GM23338 (cell line): ENCODE measurements around the gene RIOK1. TPM values are rescaled to one million over a fixed set of nuclear protein-coding genes. Genes with fewer than 3 reads are reported as not detected.
A peak's percentile ranks its signal among the peaks of the same experiment; 100 is the strongest.

Experiments used
- ATAC-seq: fragments of 200-7000 bp; cut with Tn5 transposase; 3 replicates; pipeline ENCODE4 v1.9.1; 2020
- DNase-seq: peaks from one replicate; pipeline ENCODE4 v3.0.0-alpha.2; 2015; ENCODE audit warnings: low spot score
- H2AFZ ChIP-seq: fragments of 200-600 bp; sonication (generic); 2 replicates; pipeline ENCODE4 v1.8.0; 2016; ENCODE audit warnings: antibody characterized with exemption, mild to moderate bottlenecking, moderate library complexity
- H3F3A ChIP-seq: fragments of 200-600 bp; sonication (generic); replicated peaks from 2 replicates; pipeline ENCODE4 v1.8.0; 2017; ENCODE audit warnings: antibody characterized with exemption, mixed run types, low read depth
- H3K27ac ChIP-seq: fragments of 200-600 bp; sonication (generic); 2 replicates; pipeline ENCODE4 v1.6.1; 2016; ENCODE audit warnings: low read depth
- H3K27me3 ChIP-seq: fragments of 200-600 bp; sonication (generic); 2 replicates; pipeline ENCODE4 v1.8.0; 2016; ENCODE audit warnings: mild to moderate bottlenecking, mixed run types, moderate library complexity; ENCODE audit not compliant: insufficient read depth
- H3K36me3 ChIP-seq: fragments of 200-600 bp; sonication (generic); 2 replicates; pipeline ENCODE4 v1.8.0; 2016; ENCODE audit warnings: mild to moderate bottlenecking; ENCODE audit not compliant: insufficient read depth
- H3K4me1 ChIP-seq: fragments of 200-600 bp; sonication (generic); 2 replicates; pipeline ENCODE4 v1.8.0; 2016; ENCODE audit warnings: mild to moderate bottlenecking, moderate library complexity; ENCODE audit not compliant: insufficient read depth
- H3K4me2 ChIP-seq: fragments of 200-600 bp; sonication (generic); 2 replicates; pipeline ENCODE4 v1.7.1; 2017; ENCODE audit warnings: mixed run types
- H3K4me3 ChIP-seq: fragments of 200-600 bp; sonication (generic); 2 replicates; pipeline ENCODE4 v1.6.1; 2016; ENCODE audit warnings: mixed run types
- H3K79me2 ChIP-seq: fragments of 200-600 bp; sonication (generic); replicated peaks from 2 replicates; pipeline ENCODE4 v1.8.0; 2017; ENCODE audit warnings: mild to moderate bottlenecking; ENCODE audit not compliant: insufficient read depth
- H3K9me2 ChIP-seq: fragments of 200-600 bp; sonication (generic); 2 replicates; pipeline ENCODE4 v1.8.0; 2017; ENCODE audit not compliant: insufficient read depth
- H4K20me1 ChIP-seq: fragments of 200-600 bp; sonication (generic); replicated peaks from 2 replicates; pipeline ENCODE4 v1.8.0; 2017; ENCODE audit warnings: mild to moderate bottlenecking; ENCODE audit not compliant: insufficient read depth
- H3K27ac Mint-ChIP-seq: 2 replicates; pipeline ENCODE4 v1.8.0; 2020; ENCODE audit warnings: inconsistent platforms, mild to moderate bottlenecking, moderate library complexity, mixed read lengths
- H3K27me3 Mint-ChIP-seq: 3 replicates; pipeline ENCODE4 v1.8.0; 2022; ENCODE audit warnings: low read depth, mild to moderate bottlenecking, moderate library complexity, mixed read lengths, inconsistent platforms; ENCODE audit not compliant: insufficient read depth, poor library complexity
- H3K36me3 Mint-ChIP-seq: 3 replicates; pipeline ENCODE4 v1.8.0; 2021; ENCODE audit warnings: low read depth, mild to moderate bottlenecking, inconsistent platforms, moderate library complexity, mixed read lengths
- H3K4me1 Mint-ChIP-seq: 3 replicates; pipeline ENCODE4 v1.8.0; 2020; ENCODE audit warnings: mild to moderate bottlenecking, inconsistent platforms, mixed read lengths
- H3K4me3 Mint-ChIP-seq: 3 replicates; pipeline ENCODE4 v1.8.0; 2021; ENCODE audit warnings: moderate library complexity, mild to moderate bottlenecking, inconsistent platforms, mixed read lengths
- H3K9me3 Mint-ChIP-seq: 3 replicates; pipeline ENCODE4 v1.8.0; 2020; ENCODE audit warnings: moderate library complexity, mild to moderate bottlenecking, inconsistent platforms, mixed read lengths
- EZH2 ChIP-seq: fragments of 200-600 bp; sonication (generic); IDR thresholded peaks from one replicate; pipeline ENCODE4 v1.8.0; 2017; ENCODE audit warnings: antibody characterized with exemption, mild to moderate bottlenecking, low read depth; ENCODE audit not compliant: unreplicated experiment
- EZH2phosphoT487 ChIP-seq: fragments of 200-600 bp; sonication (generic); IDR thresholded peaks from one replicate; pipeline ENCODE4 v1.8.1; 2018; ENCODE audit warnings: antibody characterized with exemption; ENCODE audit not compliant: unreplicated experiment
- JUNB ChIP-seq: IDR thresholded peaks from one replicate; pipeline ENCODE4 v1.6.1; 2016; ENCODE audit warnings: antibody characterized with exemption; ENCODE audit not compliant: unreplicated experiment
- NANOG ChIP-seq: IDR thresholded peaks from 2 replicates; pipeline ENCODE4 v1.6.1; 2016; ENCODE audit warnings: antibody characterized with exemption, borderline replicate concordance
- POLR2AphosphoS5 ChIP-seq: IDR thresholded peaks from 2 replicates; pipeline ENCODE4 v1.6.1; 2016; ENCODE audit warnings: antibody characterized with exemption, low read depth
- STAT1 ChIP-seq: IDR thresholded peaks from one replicate; pipeline ENCODE4 v1.6.1; 2016; ENCODE audit warnings: antibody characterized with exemption; ENCODE audit not compliant: unreplicated experiment
- ZNF114 ChIP-seq: fragments of 250-450 bp; sonication (Bioruptor Pico); IDR thresholded peaks from 2 replicates; pipeline ENCODE4 v1.5.0; 2020; ENCODE audit warnings: mild to moderate bottlenecking, moderate library complexity
- ZNF331 ChIP-seq: fragments of 250-450 bp; sonication (Bioruptor Pico); IDR thresholded peaks from 2 replicates; pipeline ENCODE4 v1.5.0; 2020; ENCODE audit warnings: low read depth, mild to moderate bottlenecking, moderate library complexity
- polyA plus RNA-seq: library from polyadenylated mRNA; unstranded; fragments of >200 nt; fragmentation: Nextera tagmentation; extraction: Ambion mirVana; gene quantifications from 2 replicates; pipeline ENCODE4 v1.2.1, GENCODE V29; 2016
- total RNA-seq: library from RNA; depleted of rRNA; stranded (reverse); fragments of >200 nt; shearing (Covaris generic); gene quantifications from 2 replicates; pipeline ENCODE4 v1.2.3, GENCODE V29; 2014
- TF ChIP-seq, protein P1 (sequence below), 2 experiments: fragments of 200-600 bp in 1 of 2; sonication (generic) in 1 of 2; conservative IDR thresholded peaks; 2 replicates each; pipeline versions ENCODE4 v1.5.1 to v1.6.1; 2016 to 2017; ENCODE audit warnings: antibody characterized with exemption in 2 of 2, low read depth in 2 of 2, mild to moderate bottlenecking in 2 of 2, moderate library complexity in 1 of 2
- TF ChIP-seq, protein P2 (sequence below): IDR thresholded peaks from one replicate; pipeline ENCODE4 v1.6.1; 2018; ENCODE audit warnings: antibody characterized with exemption; ENCODE audit not compliant: unreplicated experiment

The RIOK1 gene
- total and polyA plus RNA-seq, 2 experiments from 2014 or later: 15.5 to 34.3 TPM

DNA sequence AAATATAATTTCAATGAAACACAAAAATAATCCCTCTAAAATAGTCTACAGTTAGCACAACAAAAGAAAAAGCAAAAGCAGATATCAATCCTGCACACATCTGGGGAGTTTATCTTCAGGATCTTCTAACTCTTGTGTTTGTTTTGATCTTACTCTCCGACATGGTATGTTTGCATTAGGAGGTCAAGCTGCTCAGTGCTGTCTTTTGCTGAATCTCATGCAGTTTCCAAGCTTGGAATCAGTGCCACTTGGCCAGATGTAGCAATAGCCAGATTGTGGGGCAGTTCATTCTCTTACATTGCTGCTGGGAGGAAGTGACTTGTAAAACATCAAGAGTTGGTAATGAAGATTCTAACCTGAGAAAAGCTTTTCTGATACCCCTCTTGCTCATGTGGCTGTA is 29.5 kb downstream of the RIOK1 start (continued):
- no peak for TF ChIP-seq EZH2

DNA sequence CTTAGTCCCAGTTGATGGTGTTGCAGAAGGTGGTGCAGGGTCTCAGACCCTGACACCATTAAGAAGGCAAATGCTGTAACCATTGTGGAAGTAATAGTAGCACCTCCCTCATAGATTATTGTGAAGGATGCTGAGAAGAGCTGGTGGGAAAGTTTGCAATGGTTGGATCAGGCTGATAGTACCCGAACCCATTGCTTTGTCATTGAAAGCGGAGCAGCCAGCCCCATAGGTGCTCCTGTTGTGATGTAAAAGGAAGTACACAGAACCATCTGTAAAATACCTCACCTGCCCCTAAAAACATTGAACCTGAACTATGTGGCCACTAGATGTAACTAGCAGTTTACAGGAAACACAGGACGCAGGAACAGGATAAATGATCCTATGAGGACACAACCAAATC is 31.5 kb downstream of the RIOK1 start:
- Mint-ChIP-seq H3K27me3 (no peaks in the 10 kb centered on the region), H3K4me1 (peaks cover 12% of the 10 kb centered on the region; the same call in 2 of the 3 replicates), H3K9me3 (no peaks in the 10 kb centered on the region; the same call in 2 of the 3 replicates), H3K36me3 (peaks cover 21% of the 10 kb centered on the region; the same call in 2 of the 3 replicates), H3K27ac (peak overlapping the region; percentile 57; the same call in 1 of the 2 replicates), H3K4me3 (no peak overlapping the region)
- Histone ChIP-seq H3K79me2 (no peaks in the 10 kb centered on the region), H4K20me1 (no peaks in the 10 kb centered on the region), H2AFZ (no peak overlapping the region), H3K4me1 (peaks cover 14% of the 10 kb centered on the region), H3K27me3 (no peaks in the 10 kb centered on the region), H3K4me3 (no peak overlapping the region), H3F3A (no peaks in the 10 kb centered on the region), H3K36me3 (peaks cover 23% of the 10 kb centered on the region; the same call in 1 of the 2 replicates), H3K4me2 (peak overlapping the region; percentile 37), H3K27ac (peak overlapping the region; percentile 73; the same call in 1 of the 2 replicates), H3K9me2 (no peaks in the 10 kb centered on the region)
- ATAC-seq (peak; percentile 88), DNase-seq (peak; percentile 35)
- TF ChIP-seq, protein P1, sequence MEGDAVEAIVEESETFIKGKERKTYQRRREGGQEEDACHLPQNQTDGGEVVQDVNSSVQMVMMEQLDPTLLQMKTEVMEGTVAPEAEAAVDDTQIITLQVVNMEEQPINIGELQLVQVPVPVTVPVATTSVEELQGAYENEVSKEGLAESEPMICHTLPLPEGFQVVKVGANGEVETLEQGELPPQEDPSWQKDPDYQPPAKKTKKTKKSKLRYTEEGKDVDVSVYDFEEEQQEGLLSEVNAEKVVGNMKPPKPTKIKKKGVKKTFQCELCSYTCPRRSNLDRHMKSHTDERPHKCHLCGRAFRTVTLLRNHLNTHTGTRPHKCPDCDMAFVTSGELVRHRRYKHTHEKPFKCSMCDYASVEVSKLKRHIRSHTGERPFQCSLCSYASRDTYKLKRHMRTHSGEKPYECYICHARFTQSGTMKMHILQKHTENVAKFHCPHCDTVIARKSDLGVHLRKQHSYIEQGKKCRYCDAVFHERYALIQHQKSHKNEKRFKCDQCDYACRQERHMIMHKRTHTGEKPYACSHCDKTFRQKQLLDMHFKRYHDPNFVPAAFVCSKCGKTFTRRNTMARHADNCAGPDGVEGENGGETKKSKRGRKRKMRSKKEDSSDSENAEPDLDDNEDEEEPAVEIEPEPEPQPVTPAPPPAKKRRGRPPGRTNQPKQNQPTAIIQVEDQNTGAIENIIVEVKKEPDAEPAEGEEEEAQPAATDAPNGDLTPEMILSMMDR (conservative IDR thresholded peaks at IDR 0.05; ENCODE audit: low read depth in 2 of 2): peak in 1 of 2 experiments; percentile 32; a peak in 1 of 4 replicates
- TF ChIP-seq POLR2AphosphoS5 (no peak), EZH2 (no peak), NANOG (no peak), STAT1 (no peak)

DNA sequence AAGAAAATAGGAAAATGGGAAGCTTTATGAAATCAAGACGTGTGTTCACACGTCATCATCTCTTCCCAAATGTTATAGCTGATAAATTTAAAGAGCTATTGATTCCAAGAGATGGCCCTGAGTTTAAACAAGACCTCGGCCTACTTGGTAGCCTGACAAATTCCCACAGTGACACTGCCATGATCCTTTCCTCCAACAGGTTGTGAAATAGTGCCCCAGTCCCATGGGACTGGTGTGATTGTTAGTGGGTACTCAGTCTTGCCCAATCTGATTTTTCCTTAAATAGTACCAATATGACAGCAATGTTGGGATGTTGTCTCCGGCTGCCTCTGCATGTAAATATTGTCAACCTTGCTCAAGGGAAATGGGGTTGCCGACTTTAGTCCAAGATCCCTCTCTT is 34.5 kb downstream of the RIOK1 start:
- peaks cover 12% of the 10 kb centered on the region; the same call in 2 of the 3 replicates for H3K4me1 Mint-ChIP-seq
- Histone ChIP-seq H3F3A (no peaks in the 10 kb centered on the region), H3K27ac (no peak overlapping the region), H3K4me1 (peaks cover 14% of the 10 kb centered on the region), H3K36me3 (no peaks in the 10 kb centered on the region), H3K27me3 (no peaks in the 10 kb centered on the region), H4K20me1 (no peaks in the 10 kb centered on the region), H3K9me2 (no peaks in the 10 kb centered on the region), H3K4me2 (no peak overlapping the region), H3K4me3 (no peak overlapping the region), H3K79me2 (no peaks in the 10 kb centered on the region), H2AFZ (no peak overlapping the region)
- H3K27me3 Mint-ChIP-seq: no peaks in the 10 kb centered on the region
- H3K27ac Mint-ChIP-seq: no peak overlapping the region
- H3K4me3 Mint-ChIP-seq: no peak overlapping the region
- ATAC-seq (no peak), DNase-seq (no peak)
- TF ChIP-seq, protein P2, sequence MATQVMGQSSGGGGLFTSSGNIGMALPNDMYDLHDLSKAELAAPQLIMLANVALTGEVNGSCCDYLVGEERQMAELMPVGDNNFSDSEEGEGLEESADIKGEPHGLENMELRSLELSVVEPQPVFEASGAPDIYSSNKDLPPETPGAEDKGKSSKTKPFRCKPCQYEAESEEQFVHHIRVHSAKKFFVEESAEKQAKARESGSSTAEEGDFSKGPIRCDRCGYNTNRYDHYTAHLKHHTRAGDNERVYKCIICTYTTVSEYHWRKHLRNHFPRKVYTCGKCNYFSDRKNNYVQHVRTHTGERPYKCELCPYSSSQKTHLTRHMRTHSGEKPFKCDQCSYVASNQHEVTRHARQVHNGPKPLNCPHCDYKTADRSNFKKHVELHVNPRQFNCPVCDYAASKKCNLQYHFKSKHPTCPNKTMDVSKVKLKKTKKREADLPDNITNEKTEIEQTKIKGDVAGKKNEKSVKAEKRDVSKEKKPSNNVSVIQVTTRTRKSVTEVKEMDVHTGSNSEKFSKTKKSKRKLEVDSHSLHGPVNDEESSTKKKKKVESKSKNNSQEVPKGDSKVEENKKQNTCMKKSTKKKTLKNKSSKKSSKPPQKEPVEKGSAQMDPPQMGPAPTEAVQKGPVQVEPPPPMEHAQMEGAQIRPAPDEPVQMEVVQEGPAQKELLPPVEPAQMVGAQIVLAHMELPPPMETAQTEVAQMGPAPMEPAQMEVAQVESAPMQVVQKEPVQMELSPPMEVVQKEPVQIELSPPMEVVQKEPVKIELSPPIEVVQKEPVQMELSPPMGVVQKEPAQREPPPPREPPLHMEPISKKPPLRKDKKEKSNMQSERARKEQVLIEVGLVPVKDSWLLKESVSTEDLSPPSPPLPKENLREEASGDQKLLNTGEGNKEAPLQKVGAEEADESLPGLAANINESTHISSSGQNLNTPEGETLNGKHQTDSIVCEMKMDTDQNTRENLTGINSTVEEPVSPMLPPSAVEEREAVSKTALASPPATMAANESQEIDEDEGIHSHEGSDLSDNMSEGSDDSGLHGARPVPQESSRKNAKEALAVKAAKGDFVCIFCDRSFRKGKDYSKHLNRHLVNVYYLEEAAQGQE: no peak
- no peak for TF ChIP-seq ZNF331 (CRISPR knock-in tag)
- TF ChIP-seq JUNB: no peak
- TF ChIP-seq, protein P1 (conservative IDR thresholded peaks at IDR 0.05; ENCODE audit: low read depth in 2 of 2): no peak
- TF ChIP-seq STAT1: no peak
- no peak for TF ChIP-seq ZNF114 (CRISPR knock-in tag)
- TF ChIP-seq EZH2phosphoT487: no peak
- TF ChIP-seq EZH2: no peak
- H3K9me3 Mint-ChIP-seq: no peaks in the 10 kb centered on the region; the same call in 2 of the 3 replicates
- H3K36me3 Mint-ChIP-seq: no peaks in the 10 kb centered on the region; the same call in 2 of the 3 replicates
